ENCODE data around the gene EIF2AK2.

EIF2AK2 gene

GRCh38 chr2:37085731-37086147, 71.0 kb downstream of the EIF2AK2 start:
- H3K27ac ChIP-seq = no peak overlapping the region
- DNase-seq = no peak
- no peak for TF ChIP-seq CTCF (IDR thresholded peaks at IDR 0.05)
- intact Hi-C loops (cut with DNase I; ENCODE audit: low total_unique reads) = no loop called here
- H3K9me3 ChIP-seq = no peaks in the 10 kb centered on the region
- peaks cover 0 to 30% (median 20%) of the 10 kb centered on the region in 4 donors for H3K4me1 ChIP-seq
- H3K4me3 ChIP-seq = no peak overlapping the region
- H3K36me3 ChIP-seq = peaks cover 13 to 24% (median 16%) of the 10 kb centered on the region in 3 donors
- H3K27me3 ChIP-seq = no peaks in the 10 kb centered on the region

GRCh38 chr2:37084797-37085196, 72.0 kb downstream of the EIF2AK2 start:
- H3K4me1 ChIP-seq = peaks cover 0 to 33% (median 22%) of the 10 kb centered on the region in 4 donors
- peak overlapping the region; percentile 76 to 86 for H3K4me3 ChIP-seq
- H3K36me3 ChIP-seq = peaks cover 4 to 14% (median 9%) of the 10 kb centered on the region in 3 donors
- no peak for TF ChIP-seq CTCF (IDR thresholded peaks at IDR 0.05)
- H3K9me3 ChIP-seq = no peaks in the 10 kb centered on the region
- intact Hi-C loops (cut with DNase I; ENCODE audit: low total_unique reads) = no loop called here
- peak overlapping the region; percentile 78 to 85 for H3K27ac ChIP-seq
- no peak for DNase-seq
- no peaks in the 10 kb centered on the region for H3K27me3 ChIP-seq

- peak; percentile 95 to 97 for DNase-seq
- Histone ChIP-seq H3K4me1 (peaks cover 0 to 37% (median 22%) of the 10 kb centered on the region in 4 donors), H3K9me3 (no peaks in the 10 kb centered on the region), H3K36me3 (peaks cover 0 to 9% (median 2%) of the 10 kb centered on the region in 3 donors), H3K4me3 (peak within 1 kb of the TSS; percentile 76 to 86), H3K27ac (peak within 1 kb of the TSS; percentile 78 to 85), H3K27me3 (no peaks in the 10 kb centered on the region)
- TF ChIP-seq CTCF (IDR thresholded peaks at IDR 0.05) = no peak
- intact Hi-C loops (cut with DNase I; ENCODE audit: low total_unique reads) = no loop called here
Measured at GRCh38 chr2:37083873-37084794, 72.6 kb downstream of the EIF2AK2 start, which contains the start of the genes GPATCH11 and HEATR5B. GPATCH11 (plus strand) TSS chr2:37084518; CDS start chr2:37088382, 3,864 bp downstream. HEATR5B (minus strand) TSS chr2:37084372; CDS start chr2:37083414, 958 bp downstream.

- Histone ChIP-seq H3K9me3 (no peaks in the 10 kb centered on the region), H3K36me3 (peaks cover 10 to 31% (median 25%) of the 10 kb centered on the region in 3 donors), H3K4me3 (no peak overlapping the region), H3K4me1 (peaks cover 0 to 34% (median 21%) of the 10 kb centered on the region in 4 donors), H3K27me3 (no peaks in the 10 kb centered on the region), H3K27ac (no peak overlapping the region)
- TF ChIP-seq CTCF (IDR thresholded peaks at IDR 0.05) = no peak
- no peak for DNase-seq
- intact Hi-C loops (cut with DNase I; ENCODE audit: low total_unique reads) = no loop called here
Measured at GRCh38 chr2:37080689-37081088, 76.1 kb downstream of the EIF2AK2 start.

GRCh38 chr2:37080266-37080665, 76.5 kb downstream of the EIF2AK2 start:
- no peaks in the 10 kb centered on the region for H3K9me3 ChIP-seq
- intact Hi-C loops (cut with DNase I; ENCODE audit: low total_unique reads) = no loop called here
- H3K27ac ChIP-seq = no peak overlapping the region
- peaks cover 0 to 29% (median 18%) of the 10 kb centered on the region in 4 donors for H3K4me1 ChIP-seq
- DNase-seq = no peak
- TF ChIP-seq CTCF (IDR thresholded peaks at IDR 0.05) = no peak
- peaks cover 10 to 34% (median 27%) of the 10 kb centered on the region in 3 donors for H3K36me3 ChIP-seq
- H3K27me3 ChIP-seq = no peaks in the 10 kb centered on the region
- H3K4me3 ChIP-seq = no peak overlapping the region

Data from tibial artery (tissue), 4 donors.